Measurements from ENCODE around the gene BEND2.

Gene BEND2

DNA sequence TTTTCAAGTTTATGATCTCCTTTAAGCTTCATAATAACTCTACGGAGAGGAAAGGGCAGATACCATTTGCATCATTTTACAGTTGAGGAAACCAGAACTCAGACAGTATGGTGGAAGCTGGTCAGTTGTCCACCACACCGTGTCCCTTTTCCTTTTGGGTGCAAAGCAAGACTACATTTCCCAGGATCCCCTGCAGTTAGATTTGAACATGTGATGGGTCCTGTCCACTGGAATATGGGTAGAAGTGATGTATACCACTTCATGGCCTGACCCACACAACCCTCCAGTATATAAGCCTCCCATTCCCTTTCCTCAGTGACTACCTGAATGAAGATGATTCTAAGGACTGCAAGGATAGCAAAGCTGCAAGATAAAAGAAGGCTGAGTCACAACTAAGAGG is 74.7 kb downstream of the BEND2 start:
- DNase-seq (ENCODE audit: low read depth in 3 of 3, low spot score in 1 of 3): no peak

DNA sequence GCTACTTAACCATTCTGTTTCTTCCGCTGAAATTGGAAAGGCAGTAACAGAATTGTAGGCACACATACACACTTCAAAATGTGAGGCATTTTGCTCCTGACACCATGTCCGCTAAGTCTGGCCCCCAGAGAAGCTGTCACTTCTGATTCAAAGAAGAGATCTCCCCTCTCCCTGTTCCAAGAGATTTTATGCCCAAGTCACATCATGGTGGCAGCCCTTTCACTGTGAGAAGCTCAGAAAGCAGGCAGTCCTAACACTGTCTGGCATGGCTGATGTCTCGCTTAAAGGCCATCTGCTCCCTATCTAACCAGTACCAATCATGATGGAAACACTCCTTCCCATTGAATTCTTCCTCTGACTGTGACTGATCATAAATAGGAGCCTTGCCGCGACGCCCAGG is 83.9 kb downstream of the BEND2 start:
- no peak for DNase-seq (ENCODE audit: low read depth in 3 of 3, low spot score in 1 of 3)

DNA sequence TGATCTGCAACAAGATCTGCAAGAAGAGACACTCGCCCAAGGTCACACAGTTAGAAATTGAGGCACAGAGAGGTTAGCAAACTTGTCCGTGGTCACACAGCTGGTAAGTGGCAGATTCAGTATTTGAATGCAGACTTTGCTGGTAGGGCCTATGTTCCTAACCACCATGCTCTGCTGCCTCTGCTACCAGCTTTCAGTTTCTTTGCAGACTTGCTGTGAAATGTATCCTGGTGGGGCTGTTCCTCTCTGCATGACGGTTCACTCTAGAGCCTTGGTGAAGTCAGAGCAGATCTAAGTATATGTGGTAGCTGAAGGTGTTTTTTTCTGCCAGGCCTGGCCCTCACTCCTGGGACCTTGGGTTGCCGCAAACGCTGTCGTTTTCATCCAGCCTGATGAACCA is 87.1 kb downstream of the BEND2 start:
- no peak for DNase-seq (ENCODE audit: low read depth in 3 of 3, low spot score in 1 of 3)

DNA sequence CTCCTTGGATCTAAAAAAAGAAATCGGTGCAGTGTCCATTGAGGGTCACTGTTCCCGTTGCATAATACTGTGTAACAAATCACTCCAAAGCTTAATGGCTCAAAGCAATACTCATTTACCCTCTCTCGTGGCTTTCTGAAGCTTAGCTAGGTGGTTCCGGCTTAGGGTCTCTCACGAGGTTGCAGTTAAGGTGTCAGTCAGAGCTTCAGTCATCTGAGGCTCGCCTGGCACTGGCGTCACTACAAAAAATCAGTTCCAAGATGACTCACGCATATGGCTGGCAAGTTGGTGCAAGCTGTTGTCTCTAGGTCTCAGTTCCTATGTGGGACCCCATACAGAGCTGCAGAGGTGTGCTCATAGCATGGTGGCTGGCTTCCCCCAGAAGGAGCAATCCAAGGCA is 91.0 kb downstream of the BEND2 start:
- no peak for DNase-seq (ENCODE audit: low read depth in 3 of 3, low spot score in 1 of 3)

DNA sequence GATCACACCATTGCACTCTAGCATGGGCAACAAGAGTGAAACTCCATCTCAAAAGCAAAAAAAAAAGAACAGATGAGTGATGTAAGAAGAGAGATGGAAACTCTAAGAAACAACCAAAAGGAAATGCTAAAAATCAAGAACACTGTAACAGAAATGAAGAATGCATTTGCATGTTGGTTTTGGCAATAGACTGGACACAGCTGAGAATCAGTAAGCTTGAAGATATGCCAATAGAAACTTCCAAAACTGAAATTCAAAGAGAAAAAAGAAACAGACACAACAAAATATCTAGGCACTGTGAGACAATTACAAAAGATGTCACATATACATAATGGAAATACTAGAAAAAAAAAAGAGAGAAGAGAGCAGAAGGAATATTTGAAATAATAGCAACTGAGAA is 93.7 kb downstream of the BEND2 start:
- DNase-seq (ENCODE audit: low read depth in 3 of 3, low spot score in 1 of 3): no peak

DNA sequence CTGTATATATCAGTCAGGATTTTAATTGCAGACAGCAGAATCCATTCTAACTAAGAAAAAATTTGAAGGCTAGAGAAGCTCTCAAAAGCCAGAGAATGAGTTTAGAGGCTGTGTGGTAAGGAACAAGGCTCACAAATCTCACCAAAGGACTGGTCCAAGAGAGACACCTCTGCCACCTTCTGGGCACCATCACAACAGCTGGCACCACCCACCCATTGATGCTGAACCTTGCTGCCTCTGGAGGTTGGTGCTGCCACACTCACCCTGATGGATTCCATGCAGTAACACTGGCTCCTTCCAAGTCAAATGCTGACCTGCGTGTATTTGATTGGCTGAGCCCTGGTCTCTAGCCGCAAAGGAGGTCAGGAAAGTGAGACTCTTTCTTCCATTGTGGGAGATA is 100.8 kb downstream of the BEND2 start:
- no peak for DNase-seq (ENCODE audit: low read depth in 3 of 3, low spot score in 1 of 3)

Measured in stimulated activated CD4-positive, alpha-beta T cell treated with anti-CD3 and anti-CD28 coated beads, TNF-alpha, amount 100 ng/mL, for 1 hour (primary cell).